ENCODE data around the gene TNXB. TPM values are rescaled to one million over a fixed set of nuclear protein-coding genes. Genes with fewer than 3 reads are reported as not detected.
A peak's percentile ranks its signal among the peaks of the same experiment; 100 is the strongest.

The TNXB gene
- total and polyA plus RNA-seq, 7 experiments from 2014 or later: 0.43 to 17.2 (median 12.5) TPM; not detected in 1

- peaks cover 9 to 61% (median 33%) of the 10 kb centered on the region in 5 donors for H3K27me3 Mint-ChIP-seq
- peaks cover 0 to 3% (median 0%) of the 10 kb centered on the region in 7 donors for H3K4me1 Mint-ChIP-seq
- ATAC-seq (no peak), DNase-seq (no peak)
- ChIA-PET POLR2A (no interaction called here), CTCF (no interaction called here)
- H3K27ac Mint-ChIP-seq: no peak overlapping the region
- intact Hi-C loops (cut with micrococcal nuclease): no loop called here
- peaks cover 0 to 5% (median 4%) of the 10 kb centered on the region in 5 donors for H3K36me3 Mint-ChIP-seq
- Histone ChIP-seq H3K36me3 (ENCODE audit: control insufficient read depth in 2 of 3, insufficient read depth in 3 of 3, low read length in 3 of 3) (no peaks in the 10 kb centered on the region), H3K27me3 (ENCODE audit: control insufficient read depth in 2 of 2, insufficient read depth in 2 of 2, low read length in 2 of 2) (peaks cover 0 to 5% of the 10 kb centered on the region in 2 donors), H3K4me1 (ENCODE audit: control insufficient read depth in 2 of 2, insufficient read depth in 2 of 2, low read length in 2 of 2) (peaks cover 0 to 7% of the 10 kb centered on the region in 2 donors), H3K9me3 (ENCODE audit: control insufficient read depth in 2 of 3, low read length in 3 of 3) (no peaks in the 10 kb centered on the region), H3K4me3 (ENCODE audit: low read length) (no peak overlapping the region), H3K27ac (ENCODE audit: low read depth, low read length) (no peak overlapping the region)
- peaks cover 0 to 2% (median 0%) of the 10 kb centered on the region in 11 donors for H3K9me3 Mint-ChIP-seq
- H3K4me3 Mint-ChIP-seq: no peak overlapping the region
Observed at GRCh38 chr6:32092760-32093497, 16.2 kb downstream of the TNXB start.

GRCh38 chr6:32089082-32089828, 19.9 kb downstream of the TNXB start:
- Mint-ChIP-seq H3K4me3 (peak overlapping the region in 2 of 10 donors; percentile 54 to 68), H3K9me3 (no peaks in the 10 kb centered on the region), H3K27ac (no peak overlapping the region), H3K27me3 (peaks cover 19 to 59% (median 30%) of the 10 kb centered on the region in 5 donors), H3K36me3 (peaks cover 0 to 5% (median 4%) of the 10 kb centered on the region in 5 donors), H3K4me1 (peaks cover 0 to 7% (median 0%) of the 10 kb centered on the region in 7 donors)
- DNase-seq (no peak), ATAC-seq (no peak)
- POLR2A ChIA-PET: interaction anchor here (0.6 kb wide), 1 partner anchor 79 kb away, joined by 3 read pairs; no protein-coding TSS in a partner anchor
- H3K9me3 ChIP-seq (ENCODE audit: control insufficient read depth in 2 of 3, low read length in 3 of 3): no peaks in the 10 kb centered on the region
- H3K27me3 ChIP-seq (ENCODE audit: control insufficient read depth in 2 of 2, insufficient read depth in 2 of 2, low read length in 2 of 2): peaks cover 0 to 5% of the 10 kb centered on the region in 2 donors
- no peaks in the 10 kb centered on the region for H3K4me1 ChIP-seq (ENCODE audit: control insufficient read depth in 2 of 2, insufficient read depth in 2 of 2, low read length in 2 of 2)
- H3K27ac ChIP-seq (ENCODE audit: low read depth, low read length): no peak overlapping the region
- no peaks in the 10 kb centered on the region for H3K36me3 ChIP-seq (ENCODE audit: control insufficient read depth in 2 of 3, insufficient read depth in 3 of 3, low read length in 3 of 3)
- intact Hi-C loops (cut with micrococcal nuclease): no loop called here
- CTCF ChIA-PET: interaction anchor here (0.6 to 1.3 kb wide), 2 partner anchors 165 to 371 kb away, joined by 3 read pairs; no protein-coding TSS in a partner anchor
- no peak overlapping the region for H3K4me3 ChIP-seq (ENCODE audit: low read length)

- ChIA-PET POLR2A (no interaction called here), CTCF (interaction anchor here (1.3 kb wide), 1 partner anchor 166 kb away, joined by 3 read pairs; no protein-coding TSS in a partner anchor)
- Mint-ChIP-seq H3K9me3 (no peaks in the 10 kb centered on the region), H3K36me3 (peaks cover 0 to 8% (median 5%) of the 10 kb centered on the region in 5 donors), H3K4me1 (peaks cover 0 to 7% (median 0%) of the 10 kb centered on the region in 7 donors), H3K4me3 (peak overlapping the region in 6 of 10 donors; percentile 2 to 54 (median 23)), H3K27ac (no peak overlapping the region), H3K27me3 (peaks cover 17 to 63% (median 27%) of the 10 kb centered on the region in 5 donors)
- H3K27me3 ChIP-seq (ENCODE audit: control insufficient read depth in 2 of 2, insufficient read depth in 2 of 2, low read length in 2 of 2): peaks cover 0 to 5% of the 10 kb centered on the region in 2 donors
- H3K36me3 ChIP-seq (ENCODE audit: control insufficient read depth in 2 of 3, insufficient read depth in 3 of 3, low read length in 3 of 3): no peaks in the 10 kb centered on the region
- intact Hi-C loops (cut with micrococcal nuclease): no loop called here
- H3K27ac ChIP-seq (ENCODE audit: low read depth, low read length): no peak overlapping the region
- ATAC-seq (no peak), DNase-seq (no peak)
- no peak overlapping the region for H3K4me3 ChIP-seq (ENCODE audit: low read length)
- H3K9me3 ChIP-seq (ENCODE audit: control insufficient read depth in 2 of 3, low read length in 3 of 3): no peaks in the 10 kb centered on the region
- H3K4me1 ChIP-seq (ENCODE audit: control insufficient read depth in 2 of 2, insufficient read depth in 2 of 2, low read length in 2 of 2): no peaks in the 10 kb centered on the region
Observed at GRCh38 chr6:32088487-32089049, 20.6 kb downstream of the TNXB start.

GRCh38 chr6:32087574-32088486, 21.3 kb downstream of the TNXB start:
- Mint-ChIP-seq H3K9me3 (no peaks in the 10 kb centered on the region), H3K4me1 (peaks cover 0 to 7% (median 0%) of the 10 kb centered on the region in 7 donors), H3K36me3 (peaks cover 0 to 8% (median 0%) of the 10 kb centered on the region in 5 donors), H3K27me3 (peaks cover 17 to 58% (median 21%) of the 10 kb centered on the region in 5 donors), H3K27ac (no peak overlapping the region), H3K4me3 (peak overlapping the region in 5 of 10 donors; percentile 21 to 54 (median 25))
- DNase-seq: peak; percentile 39 to 67 (median 58)
- no peak overlapping the region for H3K27ac ChIP-seq (ENCODE audit: low read depth, low read length)
- no peaks in the 10 kb centered on the region for H3K4me1 ChIP-seq (ENCODE audit: control insufficient read depth in 2 of 2, insufficient read depth in 2 of 2, low read length in 2 of 2)
- peak; percentile 88 for ATAC-seq
- H3K4me3 ChIP-seq (ENCODE audit: low read length): no peak overlapping the region
- ChIA-PET POLR2A (no interaction called here), CTCF (interaction anchor here (1.3 kb wide), 1 partner anchor 166 kb away, joined by 3 read pairs; no protein-coding TSS in a partner anchor)
- peaks cover 0 to 5% of the 10 kb centered on the region in 2 donors for H3K27me3 ChIP-seq (ENCODE audit: control insufficient read depth in 2 of 2, insufficient read depth in 2 of 2, low read length in 2 of 2)
- H3K9me3 ChIP-seq (ENCODE audit: control insufficient read depth in 2 of 3, low read length in 3 of 3): no peaks in the 10 kb centered on the region
- H3K36me3 ChIP-seq (ENCODE audit: control insufficient read depth in 2 of 3, insufficient read depth in 3 of 3, low read length in 3 of 3): no peaks in the 10 kb centered on the region
- intact Hi-C loops (cut with micrococcal nuclease): loop anchor here (1.0 to 2.0 kb wide), 3 partner anchors 40 to 67 kb away; partner anchors contain the start of genes PPT2 (in 2 of the 2) and ATF6B (in 1 of the 2)

GRCh38 chr6:32086661-32087573, 22.2 kb downstream of the TNXB start:
- H3K4me3 ChIP-seq (ENCODE audit: low read length): no peak overlapping the region
- H3K4me1 Mint-ChIP-seq: peaks cover 0 to 7% (median 0%) of the 10 kb centered on the region in 7 donors
- ChIA-PET POLR2A (no interaction called here), CTCF (no interaction called here)
- H3K27me3 Mint-ChIP-seq: peaks cover 17 to 53% (median 18%) of the 10 kb centered on the region in 5 donors
- H3K27ac ChIP-seq (ENCODE audit: low read depth, low read length): no peak overlapping the region
- no peaks in the 10 kb centered on the region for H3K9me3 Mint-ChIP-seq
- no peaks in the 10 kb centered on the region for H3K4me1 ChIP-seq (ENCODE audit: control insufficient read depth in 2 of 2, insufficient read depth in 2 of 2, low read length in 2 of 2)
- no peak overlapping the region for H3K27ac Mint-ChIP-seq
- H3K36me3 ChIP-seq (ENCODE audit: control insufficient read depth in 2 of 3, insufficient read depth in 3 of 3, low read length in 3 of 3): no peaks in the 10 kb centered on the region
- peaks cover 0 to 5% of the 10 kb centered on the region in 2 donors for H3K27me3 ChIP-seq (ENCODE audit: control insufficient read depth in 2 of 2, insufficient read depth in 2 of 2, low read length in 2 of 2)
- peaks cover 0 to 6% (median 0%) of the 10 kb centered on the region in 5 donors for H3K36me3 Mint-ChIP-seq
- intact Hi-C loops (cut with micrococcal nuclease): loop anchor here (1.0 to 2.0 kb wide), 3 partner anchors 41 to 68 kb away; partner anchors contain the start of genes PPT2 (in 2 of the 2) and ATF6B (in 1 of the 2)
- no peaks in the 10 kb centered on the region for H3K9me3 ChIP-seq (ENCODE audit: control insufficient read depth in 2 of 3, low read length in 3 of 3)
- DNase-seq (peak in 1 of 9 donors; percentile 56), ATAC-seq (peak; percentile 28)
- H3K4me3 Mint-ChIP-seq: peak overlapping the region in 6 of 10 donors; percentile 16 to 59 (median 26)

All from naive thymus-derived CD4-positive, alpha-beta T cell (primary cell).